A172 (cell line): ENCODE results near the gene DBP. TPM values are rescaled to one million over a fixed set of nuclear protein-coding genes. Genes with fewer than 3 reads are reported as not detected.
"Not testable (repeated sequence)": the region's sequence is repeated elsewhere in the genome, so short reads cannot be mapped to it uniquely, and the experiment has no call there.

ENCODE experiments used
- DNase-seq: peaks from one replicate; pipeline ENCODE4 v3.0.0-alpha.2; 2015; ENCODE audit warnings: low spot score
- total RNA-seq: library from RNA; depleted of rRNA; stranded (reverse); fragments of >200 nt; shearing (Covaris generic); gene quantifications from 2 replicates; pipeline ENCODE4 v1.2.3, GENCODE V29; 2014

DBP gene
- total RNA-seq, 1 experiment from 2014 or later, result 15.5 TPM

- DNase-seq, result no peak
Observed at GRCh38 chr19:48665786-48666185, 28.6 kb upstream of the DBP start.

- DNase-seq, result no peak
Observed at GRCh38 chr19:48664476-48664875, 27.3 kb upstream of the DBP start.

- no peak for DNase-seq
Observed at GRCh38 chr19:48663667-48664066, 26.5 kb upstream of the DBP start.

- DNase-seq, result no peak
Observed at GRCh38 chr19:48661711-48662090, 24.5 kb upstream of the DBP start.

- peak; percentile 84 for DNase-seq
Observed at GRCh38 chr19:48660852-48661710, 23.9 kb upstream of the DBP start.

GRCh38 chr19:48659768-48660167, 22.6 kb upstream of the DBP start:
- DNase-seq, result peak; percentile 57

GRCh38 chr19:48658483-48658882, 21.3 kb upstream of the DBP start:
- DNase-seq, result no peak

- DNase-seq, result not testable (repeated sequence)
Observed at GRCh38 chr19:48657828-48658227, 20.6 kb upstream of the DBP start.

GRCh38 chr19:48656840-48657474, 19.8 kb upstream of the DBP start:
- DNase-seq, result peak; percentile 86

GRCh38 chr19:48654299-48655059, 17.3 kb upstream of the DBP start:
- DNase-seq, result no peak

GRCh38 chr19:48651683-48652048, 14.5 kb upstream of the DBP start:
- no peak for DNase-seq

GRCh38 chr19:48650974-48651682, 13.9 kb upstream of the DBP start:
- DNase-seq, result no peak

- no peak for DNase-seq
Observed at GRCh38 chr19:48648134-48648533, 11.0 kb upstream of the DBP start.

GRCh38 chr19:48646722-48647216, 9.6 kb upstream of the DBP start:
- DNase-seq, result no peak

GRCh38 chr19:48646001-48646721, 9.0 kb upstream of the DBP start, which contains the start of gene CA11:
CA11 (minus strand) TSS chr19:48646187; CDS start chr19:48645632, 555 bp downstream.
- DNase-seq, result peak; percentile 55

- no peak for DNase-seq
Observed at GRCh38 chr19:48645620-48646000, 8.4 kb upstream of the DBP start.

- peak; percentile 53 for DNase-seq
Observed at GRCh38 chr19:48644839-48645619, 7.8 kb upstream of the DBP start.

GRCh38 chr19:48644355-48644754, 7.2 kb upstream of the DBP start:
- DNase-seq, result no peak

- DNase-seq, result no peak
Observed at GRCh38 chr19:48642862-48643261, 5.7 kb upstream of the DBP start.

- DNase-seq, result no peak
Observed at GRCh38 chr19:48641850-48642249, 4.7 kb upstream of the DBP start.
